Liver (tissue), 9 donors: ENCODE measurements around the gene RASGRP4. TPM values are rescaled to one million over a fixed set of nuclear protein-coding genes. Genes with fewer than 3 reads are reported as not detected.

ENCODE experiments used
- DNase-seq: peaks from one replicate; pipeline ENCODE4 v3.0.0-alpha.2; 2017; ENCODE audit warnings: low spot score
- H3K27ac ChIP-seq, 2 donors: one replicate each; pipeline ENCODE4 v1.7.0; 2013; ENCODE audit warnings: inconsistent platforms in 2 of 2, low read length in 2 of 2, control low read depth in 1 of 2, low read depth in 1 of 2, mild to moderate bottlenecking in 1 of 2
- H3K27me3 ChIP-seq, 4 donors: one replicate each; pipeline versions ENCODE4 v1.6.1 to v1.7.0; 2013; ENCODE audit warnings: low read length in 3 of 4, inconsistent platforms in 1 of 4, mild to moderate bottlenecking in 1 of 4, moderate library complexity in 1 of 4; ENCODE audit not compliant: control insufficient read depth in 4 of 4, insufficient read depth in 4 of 4
- H3K36me3 ChIP-seq, 4 donors: one replicate each; pipeline versions ENCODE4 v1.6.1 to v1.7.0; 2013; ENCODE audit warnings: low read length in 3 of 4, mild to moderate bottlenecking in 3 of 4, low read depth in 1 of 4, moderate library complexity in 1 of 4; ENCODE audit not compliant: control insufficient read depth in 4 of 4, insufficient read depth in 3 of 4
- H3K4me1 ChIP-seq, 4 donors: one replicate each; pipeline versions ENCODE4 v1.6.1 to v1.7.0; 2013; ENCODE audit warnings: low read length in 3 of 4, mild to moderate bottlenecking in 3 of 4, moderate library complexity in 1 of 4; ENCODE audit not compliant: control insufficient read depth in 4 of 4, insufficient read depth in 4 of 4
- H3K4me3 ChIP-seq, 3 donors: one replicate each; pipeline versions ENCODE4 v1.6.1 to v1.7.0; 2013; ENCODE audit warnings: low read length in 3 of 3, control low read depth in 1 of 3, low read depth in 1 of 3, mild to moderate bottlenecking in 1 of 3
- H3K9ac ChIP-seq, 2 donors: one replicate each; pipeline ENCODE4 v1.7.0; 2013; ENCODE audit warnings: low read length in 2 of 2, mild to moderate bottlenecking in 2 of 2, moderate library complexity in 2 of 2, control low read depth in 1 of 2, low read depth in 1 of 2
- H3K9me3 ChIP-seq, 4 donors: one replicate each; pipeline versions ENCODE4 v1.6.1 to v1.7.0; 2013; ENCODE audit warnings: low read length in 3 of 4; ENCODE audit not compliant: control insufficient read depth in 4 of 4
- FOXA1 ChIP-seq: IDR thresholded peaks from 2 replicates; pipeline ENCODE4 v1.6.1; 2016; ENCODE audit warnings: antibody characterized with exemption
- FOXA2 ChIP-seq: IDR thresholded peaks from 2 replicates; pipeline ENCODE4 v1.6.1; 2016; ENCODE audit warnings: antibody characterized with exemption
- GABPA ChIP-seq, 2 donors: IDR thresholded peaks in 1 of 2; conservative IDR thresholded peaks in 1 of 2; 2 replicates each; pipeline ENCODE4 v1.6.1; 2016; ENCODE audit warnings: antibody characterized with exemption in 2 of 2, mild to moderate bottlenecking in 1 of 2, moderate library complexity in 1 of 2
- HNF4A ChIP-seq, 2 donors: conservative IDR thresholded peaks; 2 replicates each; pipeline ENCODE4 v1.6.1; 2016; ENCODE audit warnings: antibody characterized with exemption in 2 of 2, mild to moderate bottlenecking in 2 of 2
- HNF4G ChIP-seq: IDR thresholded peaks from 2 replicates; pipeline ENCODE4 v1.6.1; 2016; ENCODE audit warnings: antibody characterized with exemption
- JUND ChIP-seq, 2 donors: IDR thresholded peaks; 2 replicates each; pipeline ENCODE4 v1.6.1; 2016; ENCODE audit warnings: antibody characterized with exemption in 2 of 2
- NR2F2 ChIP-seq: IDR thresholded peaks from 2 replicates; pipeline ENCODE4 v1.6.1; 2016; ENCODE audit warnings: antibody characterized with exemption
- RAD21 ChIP-seq, 2 donors: IDR thresholded peaks; 2 replicates each; pipeline ENCODE4 v1.6.1; 2016; ENCODE audit warnings: antibody characterized with exemption in 2 of 2, mild to moderate bottlenecking in 2 of 2
- REST ChIP-seq: IDR thresholded peaks from 2 replicates; pipeline ENCODE4 v1.6.1; 2016; ENCODE audit warnings: antibody characterized with exemption, mild to moderate bottlenecking
- RXRA ChIP-seq, 2 donors: IDR thresholded peaks; 2 replicates each; pipeline ENCODE4 v1.6.1; 2017 to 2018; ENCODE audit warnings: antibody characterized with exemption in 2 of 2, mild to moderate bottlenecking in 1 of 2
- SP1 ChIP-seq: IDR thresholded peaks from 2 replicates; pipeline ENCODE4 v1.6.1; 2018; ENCODE audit warnings: antibody characterized with exemption, mild to moderate bottlenecking
- TAF1 ChIP-seq: conservative IDR thresholded peaks from 2 replicates; pipeline ENCODE4 v1.6.1; 2016; ENCODE audit warnings: antibody characterized with exemption, mild to moderate bottlenecking
- YY1 ChIP-seq: IDR thresholded peaks from 2 replicates; pipeline ENCODE4 v1.6.1; 2016; ENCODE audit warnings: antibody characterized with exemption, mild to moderate bottlenecking
- ZBTB33 ChIP-seq: IDR thresholded peaks from 2 replicates; pipeline ENCODE4 v1.6.1; 2016; ENCODE audit warnings: antibody characterized with exemption
- WGBS: extraction: QIAGEN DNeasy Blood & Tissue Kit; methylation state at CpG from one replicate; pipeline ENCODE4 v1.1.7; 2013; 5-methylcytosine and 5-hydroxymethylcytosine counted together
- polyA plus RNA-seq, 2 donors: library from polyadenylated mRNA; stranded (reverse) in 1 of 2; unstranded in 1 of 2; fragments of 200-250 nt in 1 of 2; fragments of >200 nt in 1 of 2; fragmentation: Nextera tagmentation in 1 of 2; extraction: Ambion mirVana in 1 of 2; gene quantifications; one replicate each; pipeline versions ENCODE4 v1.2.1 to v1.2.3, GENCODE V29; 2013 to 2015
- total RNA-seq, 2 donors: library from RNA; depleted of rRNA; stranded (reverse); fragments of >200 nt; gene quantifications; one replicate each; pipeline ENCODE4 v1.2.3, GENCODE V29; 2014
- TF ChIP-seq, protein P1 (sequence below): IDR thresholded peaks from 2 replicates; pipeline ENCODE4 v1.6.1; 2016; ENCODE audit warnings: antibody characterized with exemption
- TF ChIP-seq, protein P2 (sequence below): fragments of 150-350 bp; IDR thresholded peaks from 2 replicates; pipeline ENCODE4 v1.5.1; 2017; ENCODE audit warnings: improper control_type of control experiment, low read depth, low read length; ENCODE audit not compliant: missing input control
- TF ChIP-seq, protein P3 (sequence below): IDR thresholded peaks from 2 replicates; pipeline ENCODE4 v1.6.1; 2016; ENCODE audit warnings: antibody characterized with exemption
- donor health status: healthy.
- donor health status: healthy.
- donor health status: healthy.
- donor health status: healthy.
- donor health status: healthy.

The RASGRP4 gene
- total and polyA plus RNA-seq, 4 donors = 0.60 to 2.4 (median 1.6) TPM

- DNase-seq = no peak
- H3K36me3 ChIP-seq = no peaks in the 10 kb centered on the region
- TF ChIP-seq RXRA (IDR thresholded peaks at IDR 0.05) = no peak
- TF ChIP-seq HNF4G = no peak
- no peak for TF ChIP-seq NR2F2
- TF ChIP-seq FOXA2 = no peak
- no peak for TF ChIP-seq FOXA1
- TF ChIP-seq, protein P1, sequence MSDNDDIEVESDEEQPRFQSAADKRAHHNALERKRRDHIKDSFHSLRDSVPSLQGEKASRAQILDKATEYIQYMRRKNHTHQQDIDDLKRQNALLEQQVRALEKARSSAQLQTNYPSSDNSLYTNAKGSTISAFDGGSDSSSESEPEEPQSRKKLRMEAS = no peak
- TF ChIP-seq SP1 = no peak
- no peak for TF ChIP-seq ZBTB33
- no peak for TF ChIP-seq RAD21 (IDR thresholded peaks at IDR 0.05)
- TF ChIP-seq GABPA (IDR thresholded peaks at IDR 0.05 in 1 of 2, conservative IDR thresholded peaks at IDR 0.05 in 1 of 2) = no peak
- TF ChIP-seq, protein P2, sequence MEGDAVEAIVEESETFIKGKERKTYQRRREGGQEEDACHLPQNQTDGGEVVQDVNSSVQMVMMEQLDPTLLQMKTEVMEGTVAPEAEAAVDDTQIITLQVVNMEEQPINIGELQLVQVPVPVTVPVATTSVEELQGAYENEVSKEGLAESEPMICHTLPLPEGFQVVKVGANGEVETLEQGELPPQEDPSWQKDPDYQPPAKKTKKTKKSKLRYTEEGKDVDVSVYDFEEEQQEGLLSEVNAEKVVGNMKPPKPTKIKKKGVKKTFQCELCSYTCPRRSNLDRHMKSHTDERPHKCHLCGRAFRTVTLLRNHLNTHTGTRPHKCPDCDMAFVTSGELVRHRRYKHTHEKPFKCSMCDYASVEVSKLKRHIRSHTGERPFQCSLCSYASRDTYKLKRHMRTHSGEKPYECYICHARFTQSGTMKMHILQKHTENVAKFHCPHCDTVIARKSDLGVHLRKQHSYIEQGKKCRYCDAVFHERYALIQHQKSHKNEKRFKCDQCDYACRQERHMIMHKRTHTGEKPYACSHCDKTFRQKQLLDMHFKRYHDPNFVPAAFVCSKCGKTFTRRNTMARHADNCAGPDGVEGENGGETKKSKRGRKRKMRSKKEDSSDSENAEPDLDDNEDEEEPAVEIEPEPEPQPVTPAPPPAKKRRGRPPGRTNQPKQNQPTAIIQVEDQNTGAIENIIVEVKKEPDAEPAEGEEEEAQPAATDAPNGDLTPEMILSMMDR = no peak
- no peak for TF ChIP-seq TAF1
- no peak for TF ChIP-seq HNF4A (conservative IDR thresholded peaks at IDR 0.05)
- TF ChIP-seq JUND (IDR thresholded peaks at IDR 0.05) = no peak
- H3K27me3 ChIP-seq = peaks cover 0 to 6% (median 3%) of the 10 kb centered on the region in 4 donors
- H3K4me1 ChIP-seq = peaks cover 0 to 8% (median 0%) of the 10 kb centered on the region in 4 donors
- peak overlapping the region in 2 of 3 donors; percentile 40 to 46 for H3K4me3 ChIP-seq
- H3K9ac ChIP-seq = no peak overlapping the region
- H3K9me3 ChIP-seq = no peaks in the 10 kb centered on the region
- H3K27ac ChIP-seq = no peak overlapping the region
- 23% methylated on average over 23 of the region's 23 CpGs for WGBS
Measured at GRCh38 chr19:38360839-38361631, 65.0 kb downstream of the RASGRP4 start.

- H3K36me3 ChIP-seq = no peaks in the 10 kb centered on the region
- TF ChIP-seq RAD21 (IDR thresholded peaks at IDR 0.05) (no peak), RXRA (IDR thresholded peaks at IDR 0.05) (no peak), YY1 (no peak), REST (no peak)
- TF ChIP-seq, protein P1 = no peak
- TF ChIP-seq, protein P2 = no peak
- TF ChIP-seq, protein P3, sequence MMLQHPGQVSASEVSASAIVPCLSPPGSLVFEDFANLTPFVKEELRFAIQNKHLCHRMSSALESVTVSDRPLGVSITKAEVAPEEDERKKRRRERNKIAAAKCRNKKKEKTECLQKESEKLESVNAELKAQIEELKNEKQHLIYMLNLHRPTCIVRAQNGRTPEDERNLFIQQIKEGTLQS = no peak
- peaks cover 0 to 8% (median 0%) of the 10 kb centered on the region in 4 donors for H3K4me1 ChIP-seq
- H3K27ac ChIP-seq = no peak overlapping the region
- H3K4me3 ChIP-seq = no peak overlapping the region
- H3K9ac ChIP-seq = no peak overlapping the region
- DNase-seq = no peak
- H3K9me3 ChIP-seq = no peaks in the 10 kb centered on the region
- WGBS = 86% methylated on average over 9 of the region's 9 CpGs
- peaks cover 0 to 6% (median 3%) of the 10 kb centered on the region in 4 donors for H3K27me3 ChIP-seq
Measured at GRCh38 chr19:38360351-38360750, 65.7 kb downstream of the RASGRP4 start.
